H1 (cell line): Measurements from ENCODE around the gene PRR16. TPM values are rescaled to one million over a fixed set of nuclear protein-coding genes. Genes with fewer than 3 reads are reported as not detected.

ENCODE experiments used
- CHD2 ChIP-seq: IDR thresholded peaks from 2 replicates; pipeline ENCODE4 v1.6.1; 2012; ENCODE audit warnings: low read length, improper control_type of control experiment
- E2F6 ChIP-seq: IDR thresholded peaks from 2 replicates; pipeline ENCODE4 v1.6.1; 2012; ENCODE audit warnings: inconsistent platforms
- EGR1 ChIP-seq: IDR thresholded peaks from 2 replicates; pipeline ENCODE4 v1.6.1; 2011; ENCODE audit warnings: low read depth, low read length, borderline replicate concordance
- RFX5 ChIP-seq: IDR thresholded peaks from 2 replicates; pipeline ENCODE4 v1.6.1; 2011; ENCODE audit warnings: low read depth, low read length, improper control_type of control experiment, borderline replicate concordance
- TEAD4 ChIP-seq: IDR thresholded peaks from 2 replicates; pipeline ENCODE4 v1.6.1; 2012; ENCODE audit warnings: low read depth, low read length, inconsistent platforms, mixed read lengths
- polyA plus RNA-seq, 7 experiments: library from polyadenylated mRNA; depleted of rRNA in 3 of 7; stranded (reverse) in 5 of 7; unstranded in 2 of 7; fragments of >200 nt in 5 of 7; fragments of 200-250 nt in 2 of 7; gene quantifications; 1 replicate in 5 of 7; 2 replicates in 1 of 7; 4 replicates in 1 of 7; pipeline versions ENCODE4 v1.2.1 to v1.2.3, GENCODE V29; 2011 to 2013; ENCODE audit warnings: missing spikeins in 2 of 7, mixed read lengths in 2 of 7
- total RNA-seq: library from RNA; stranded (reverse); fragmentation: NEBNext Ultra II Directional; extraction: Animal tissue kit (Norgen Biotek cat#: 25700); gene quantifications from 2 replicates; pipeline ENCODE4 v1.2.1, GENCODE V29; 2021

Gene PRR16
- total and polyA plus RNA-seq, 2 of the 8 experiments (the other 6 are each of a cell fraction or from before 2014, with no cell fraction given), result 0.73 to 1.6 TPM

GRCh38 chr5:120535900-120536299, 71.8 kb downstream of the PRR16 start (continued):
- TF ChIP-seq E2F6, result no peak
- TF ChIP-seq EGR1, result no peak
- no peak for TF ChIP-seq TEAD4
- no peak for TF ChIP-seq RFX5
- no peak for TF ChIP-seq CHD2
- TF ChIP-seq, all 59 proteins: peak for 0
